ENCODE results near the gene CA6. TPM values are rescaled to one million over a fixed set of nuclear protein-coding genes. Genes with fewer than 3 reads are reported as not detected.

CA6 gene
- total RNA-seq, 1 experiment from 2014 or later = not detected

- Histone ChIP-seq H3K79me2 (ENCODE audit: insufficient read depth, low read length) (no peaks in the 10 kb centered on the region), H3T11ph (ENCODE audit: low read length) (no peak overlapping the region), H3K9ac (ENCODE audit: extremely low read depth, insufficient read length, low read length) (no peak overlapping the region), H3K23me2 (ENCODE audit: insufficient read length, low read depth, low read length, poor library complexity, severe bottlenecking) (no peaks in the 10 kb centered on the region), H3K27me3 (ENCODE audit: insufficient read depth, low read length) (no peaks in the 10 kb centered on the region), H3K9me3 (ENCODE audit: control insufficient read depth, low read depth, low read length) (no peaks in the 10 kb centered on the region), H3K56ac (ENCODE audit: insufficient read length, low read depth, low read length) (no peak overlapping the region), H3K79me1 (ENCODE audit: insufficient read depth, low read depth, low read length, poor library complexity, severe bottlenecking) (no peaks in the 10 kb centered on the region), H3K14ac (ENCODE audit: insufficient read depth, low read length) (no peak overlapping the region), H2AFZ (ENCODE audit: low read length) (no peak overlapping the region), H2AK5ac (ENCODE audit: insufficient read length, low read length) (no peak overlapping the region), H3K4me1 (ENCODE audit: insufficient read depth, low read length) (no peaks in the 10 kb centered on the region), H4K5ac (ENCODE audit: insufficient read length, low read depth, low read length) (no peak overlapping the region), H3K4me2 (ENCODE audit: insufficient read depth, insufficient read length, low read length) (no peak overlapping the region), H2BK20ac (ENCODE audit: low read depth, low read length, poor library complexity, severe bottlenecking) (no peak overlapping the region), H3K4ac (ENCODE audit: low read depth, low read length) (no peak overlapping the region), H2BK120ac (ENCODE audit: low read depth, low read length, poor library complexity, severe bottlenecking) (no peak overlapping the region), H4K20me1 (ENCODE audit: control insufficient read depth, insufficient read depth, insufficient read length) (no peaks in the 10 kb centered on the region), H2BK5ac (ENCODE audit: insufficient read length, low read length) (no peak overlapping the region), H2BK12ac (ENCODE audit: insufficient read length, low read depth, low read length) (no peak overlapping the region), H3K23ac (ENCODE audit: insufficient read length, low read depth, low read length) (no peak overlapping the region), H4K8ac (replicated peaks; ENCODE audit: insufficient read length, low read depth, low read length) (no peak overlapping the region), H3K27ac (ENCODE audit: insufficient read length, low read depth, low read length) (no peak overlapping the region), H2BK15ac (ENCODE audit: low read depth, low read length) (no peak overlapping the region), H3K18ac (ENCODE audit: insufficient read length, low read depth, low read length) (no peak overlapping the region), H4K91ac (ENCODE audit: insufficient read length, low read depth, low read length) (no peak overlapping the region)
- TF ChIP-seq CTCF (conservative IDR thresholded peaks at IDR 0.05) = peak; percentile 88
- Mint-ChIP-seq H3K36me3 (ENCODE audit: insufficient read depth in 1 of 3, low read depth in 3 of 3) (no peaks in the 10 kb centered on the region), H3K4me3 (no peak overlapping the region), H3K27ac (peak overlapping the region; percentile 45 to 99 (median 89); a peak in 5 of 7 replicates), H3K9me3 (no peaks in the 10 kb centered on the region; a peak in 1 of 5 replicates), H3K27me3 (ENCODE audit: low read depth) (peaks cover 2% of the 10 kb centered on the region), H3K4me1 (peaks cover 6 to 10% of the 10 kb centered on the region in 2 experiments; a peak in 3 of 4 replicates)
- peak; percentile 92 for DNase-seq
- no CpG with 5 or more reads among the region's 21 CpGs for WGBS (ENCODE audit: extremely low coverage, insufficient read length, low lambda C conversion rate)
Measured at GRCh38 chr1:9009438-9010370, 64.0 kb downstream of the CA6 start.

Measured in H9 (cell line).